Measurements from ENCODE around the gene BTG2. TPM values are rescaled to one million over a fixed set of nuclear protein-coding genes. Genes with fewer than 3 reads are reported as not detected.
"Not testable (repeated sequence)": the region's sequence is repeated elsewhere in the genome, so short reads cannot be mapped to it uniquely, and the experiment has no call there.

Gene BTG2, protein sequence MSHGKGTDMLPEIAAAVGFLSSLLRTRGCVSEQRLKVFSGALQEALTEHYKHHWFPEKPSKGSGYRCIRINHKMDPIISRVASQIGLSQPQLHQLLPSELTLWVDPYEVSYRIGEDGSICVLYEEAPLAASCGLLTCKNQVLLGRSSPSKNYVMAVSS
- 7.2 and 8.7 TPM in 2 replicates for total RNA-seq (2014; rRNA removed; shearing (Covaris generic))

DNA sequence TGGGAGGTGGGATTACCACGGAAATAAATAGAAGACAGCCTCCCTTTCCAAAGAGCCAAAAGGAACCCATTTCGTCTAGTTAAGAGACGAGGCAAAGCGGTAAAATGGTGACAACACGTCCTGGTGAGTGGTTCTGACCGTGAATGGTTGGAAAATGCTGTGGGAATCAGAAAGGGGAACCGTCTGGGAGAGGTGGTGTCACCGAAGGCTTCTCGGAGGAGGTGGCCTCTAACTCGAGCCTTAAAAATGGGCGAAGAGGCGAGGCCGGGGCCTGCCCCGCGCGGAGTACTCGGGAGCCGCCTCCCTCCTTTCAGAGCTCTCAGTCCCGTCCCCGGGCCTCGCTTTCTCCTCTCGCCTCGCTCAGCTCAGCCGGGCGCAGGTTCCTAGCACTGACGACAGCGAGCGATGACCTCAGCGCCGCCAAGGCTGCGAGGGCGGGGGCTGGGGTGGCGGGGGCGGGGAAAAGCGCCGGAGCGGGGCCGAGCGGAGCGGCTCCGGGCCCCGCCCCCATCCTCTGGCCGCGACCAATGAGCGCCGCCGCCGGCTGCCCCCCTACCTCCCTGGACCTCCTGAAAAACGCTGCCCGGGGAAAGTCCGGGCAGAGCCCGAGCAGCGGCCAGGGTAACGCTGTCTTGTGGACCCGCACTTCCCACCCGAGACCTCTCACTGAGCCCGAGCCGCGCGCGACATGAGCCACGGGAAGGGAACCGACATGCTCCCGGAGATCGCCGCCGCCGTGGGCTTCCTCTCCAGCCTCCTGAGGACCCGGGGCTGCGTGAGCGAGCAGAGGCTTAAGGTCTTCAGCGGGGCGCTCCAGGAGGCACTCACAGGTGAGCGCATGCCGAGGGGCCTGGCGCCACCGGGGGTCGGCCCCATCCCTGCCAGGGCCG, at the start of gene BTG2:
Gene BTG2, plus strand, starts transcription at position 601 of the 890 bp plus-strand sequence. Its CDS starts 88 bp downstream, at position 689.
- peak; percentile 99 for DNase-seq
- Histone ChIP-seq H3K27me3 (ENCODE audit: control insufficient read depth, insufficient read depth, low read length) (peaks cover 77% of the 10 kb centered on the region), H3K4me3 (ENCODE audit: insufficient read depth, low read depth, low read length) (peak within 1 kb of the TSS; percentile 69), H3K36me3 (replicated peaks; ENCODE audit: control insufficient read depth, insufficient read depth, low read length) (no peaks in the 10 kb centered on the region)

DNA sequence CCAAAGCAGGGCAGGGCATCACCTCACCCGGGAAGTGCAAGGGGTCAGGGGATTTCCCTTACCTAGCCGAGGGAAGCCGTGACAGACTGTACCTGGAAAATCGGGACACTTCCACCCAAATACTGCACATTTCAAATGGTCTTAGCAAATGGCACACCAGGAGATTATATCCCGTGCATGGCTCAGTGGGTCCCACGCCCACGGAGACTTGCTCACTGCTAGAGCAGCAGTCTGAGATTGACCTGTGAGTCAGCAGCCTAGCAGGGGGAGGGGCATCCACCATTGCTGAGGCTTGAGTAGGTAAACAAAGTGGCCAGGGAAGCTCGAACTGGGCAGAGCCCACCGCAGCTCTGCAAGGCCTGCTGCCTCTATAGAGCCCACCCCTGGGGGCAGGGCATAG, 48.7 kb upstream of the BTG2 start:
- not testable (repeated sequence) for H3K4me3 ChIP-seq (ENCODE audit: insufficient read depth, low read depth, low read length); H3K27me3 ChIP-seq (ENCODE audit: control insufficient read depth, insufficient read depth, low read length); H3K36me3 ChIP-seq (replicated peaks; ENCODE audit: control insufficient read depth, insufficient read depth, low read length); DNase-seq

DNA sequence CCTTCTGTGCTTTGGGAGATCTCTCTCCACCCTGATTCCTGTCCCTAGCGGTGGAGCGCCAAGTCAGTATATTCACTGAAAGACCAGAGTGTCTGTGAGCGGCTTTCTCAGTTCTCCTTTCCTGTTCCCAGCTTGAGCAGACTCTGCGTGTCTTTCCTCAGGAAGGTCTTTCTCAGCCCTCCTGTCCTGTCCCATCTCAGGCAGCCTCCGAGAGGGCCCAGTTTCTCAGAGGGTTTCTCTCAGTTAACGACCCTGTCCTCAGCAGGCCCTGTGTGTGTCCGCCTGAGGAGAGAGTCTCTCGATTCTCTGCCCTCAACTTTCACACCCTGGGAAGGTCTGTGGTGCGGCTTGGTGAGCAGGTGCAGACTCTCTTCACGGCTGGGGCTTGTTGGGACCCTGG, 41.8 kb upstream of the BTG2 start:
- H3K27me3 ChIP-seq (ENCODE audit: control insufficient read depth, insufficient read depth, low read length), result peaks cover 2% of the 10 kb centered on the region; the same call in 1 of the 2 replicates
- no peak for DNase-seq
- no peaks in the 10 kb centered on the region for H3K36me3 ChIP-seq (replicated peaks; ENCODE audit: control insufficient read depth, insufficient read depth, low read length)
- H3K4me3 ChIP-seq (ENCODE audit: insufficient read depth, low read depth, low read length), result no peak overlapping the region

- Histone ChIP-seq H3K36me3 (replicated peaks; ENCODE audit: control insufficient read depth, insufficient read depth, low read length) (no peaks in the 10 kb centered on the region), H3K27me3 (ENCODE audit: control insufficient read depth, insufficient read depth, low read length) (peaks cover 2% of the 10 kb centered on the region; the same call in 1 of the 2 replicates), H3K4me3 (ENCODE audit: insufficient read depth, low read depth, low read length) (no peak overlapping the region)
- DNase-seq, result no peak
These were observed 41.2 kb upstream of the BTG2 start for GRCh38 chr1:203264052-203264501.

DNA sequence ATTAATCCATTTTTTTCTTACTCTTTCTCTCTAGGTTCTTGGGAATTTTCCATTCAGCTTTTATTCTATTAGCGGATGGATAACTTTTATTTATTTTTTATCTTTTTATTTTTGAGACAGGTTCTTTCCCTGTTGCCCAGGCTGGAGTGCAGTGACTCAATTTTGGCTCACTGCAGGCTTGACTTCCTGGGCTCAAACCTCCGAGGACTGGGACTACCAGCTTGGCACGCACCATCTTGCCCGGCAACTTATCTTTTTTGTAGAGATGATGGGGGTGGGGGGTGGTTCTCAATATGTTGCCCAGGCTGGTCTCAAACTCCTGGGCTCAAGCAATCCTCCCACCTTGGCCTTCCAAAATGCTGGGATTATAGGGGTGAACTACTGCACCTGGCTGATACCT, 39.8 kb upstream of the BTG2 start:
- peaks cover 2% of the 10 kb centered on the region; the same call in 1 of the 2 replicates for H3K27me3 ChIP-seq (ENCODE audit: control insufficient read depth, insufficient read depth, low read length)
- H3K4me3 ChIP-seq (ENCODE audit: insufficient read depth, low read depth, low read length), result no peak overlapping the region
- H3K36me3 ChIP-seq (replicated peaks; ENCODE audit: control insufficient read depth, insufficient read depth, low read length), result no peaks in the 10 kb centered on the region
- no peak for DNase-seq

DNA sequence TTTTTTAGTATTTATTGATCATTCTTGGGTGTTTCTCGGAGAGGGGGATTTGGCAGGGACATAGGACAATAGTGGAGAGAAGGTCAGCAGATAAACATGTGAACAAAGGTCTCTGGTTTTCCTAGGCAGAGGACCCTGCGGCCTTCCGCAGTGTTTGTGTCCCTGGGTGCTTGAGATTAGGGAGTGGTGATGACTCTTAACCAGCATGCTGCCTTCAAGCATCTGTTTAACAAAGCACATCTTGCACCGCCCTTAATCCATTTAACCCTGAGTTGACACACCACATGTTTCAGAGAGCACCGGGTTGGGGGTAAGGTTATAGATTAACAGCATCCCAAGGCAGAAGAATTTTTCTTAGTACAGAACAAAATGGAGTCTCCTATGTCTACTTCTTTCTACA, 39.2 kb upstream of the BTG2 start:
- DNase-seq; H3K27me3 ChIP-seq (ENCODE audit: control insufficient read depth, insufficient read depth, low read length); H3K36me3 ChIP-seq (replicated peaks; ENCODE audit: control insufficient read depth, insufficient read depth, low read length); H3K4me3 ChIP-seq (ENCODE audit: insufficient read depth, low read depth, low read length): not testable (repeated sequence)

- Histone ChIP-seq H3K27me3 (ENCODE audit: control insufficient read depth, insufficient read depth, low read length) (peaks cover 4% of the 10 kb centered on the region; the same call in 1 of the 2 replicates), H3K4me3 (ENCODE audit: insufficient read depth, low read depth, low read length) (peak overlapping the region; percentile 64), H3K36me3 (replicated peaks; ENCODE audit: control insufficient read depth, insufficient read depth, low read length) (no peaks in the 10 kb centered on the region)
- DNase-seq, result peak; percentile 86
These were observed 37.9 kb upstream of the BTG2 start for GRCh38 chr1:203267347-203267846.

DNA sequence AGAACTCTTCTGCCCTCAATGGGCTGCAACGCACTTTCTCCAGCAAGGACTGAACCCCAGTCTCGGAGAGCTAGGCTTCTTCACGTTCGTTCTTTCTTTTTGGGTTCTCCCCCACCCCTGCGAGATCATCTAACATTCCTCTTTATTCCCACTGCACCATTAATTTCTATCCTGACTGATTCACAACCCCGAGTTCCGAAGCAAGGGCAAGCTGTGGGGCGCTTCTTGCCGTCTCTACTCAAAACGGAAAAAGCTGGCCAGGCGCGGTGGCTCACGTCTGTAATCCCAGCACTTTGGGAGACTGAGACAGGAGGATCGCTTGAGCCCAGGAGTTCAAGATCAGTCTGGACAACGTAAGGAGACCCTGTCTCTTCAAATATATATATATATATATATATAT, 37.4 kb upstream of the BTG2 start:
- Histone ChIP-seq H3K36me3 (replicated peaks; ENCODE audit: control insufficient read depth, insufficient read depth, low read length) (no peaks in the 10 kb centered on the region), H3K27me3 (ENCODE audit: control insufficient read depth, insufficient read depth, low read length) (peaks cover 9% of the 10 kb centered on the region), H3K4me3 (ENCODE audit: insufficient read depth, low read depth, low read length) (peak overlapping the region; percentile 64)
- DNase-seq, result no peak

- Histone ChIP-seq H3K4me3 (ENCODE audit: insufficient read depth, low read depth, low read length) (no peak overlapping the region), H3K27me3 (ENCODE audit: control insufficient read depth, insufficient read depth, low read length) (peaks cover 18% of the 10 kb centered on the region), H3K36me3 (replicated peaks; ENCODE audit: control insufficient read depth, insufficient read depth, low read length) (no peaks in the 10 kb centered on the region)
- DNase-seq, result peak; percentile 80
These were observed 36.2 kb upstream of the BTG2 start for GRCh38 chr1:203268901-203269653.

DNA sequence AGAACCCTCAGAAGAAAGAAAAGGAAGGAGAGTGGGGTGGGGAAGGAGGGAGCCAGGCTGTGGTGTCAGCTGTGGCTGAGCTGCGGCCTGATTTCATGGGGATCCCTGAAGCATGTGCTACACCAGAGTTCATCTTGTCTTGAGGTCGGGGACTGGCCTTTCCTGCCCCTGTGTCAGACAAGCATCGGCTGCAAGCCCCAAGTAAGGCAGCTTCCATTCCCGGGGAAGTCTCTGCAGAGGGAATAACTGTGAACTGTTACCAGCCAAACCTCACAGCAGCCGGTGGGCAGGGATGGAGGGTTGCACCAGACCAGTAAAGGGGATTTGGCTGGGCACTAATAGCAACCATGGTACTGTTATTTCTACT, 35.7 kb upstream of the BTG2 start:
- no peak for DNase-seq

GRCh38 chr1:203270448-203270847, 34.9 kb upstream of the BTG2 start:
- peaks cover 23% of the 10 kb centered on the region for H3K27me3 ChIP-seq (ENCODE audit: control insufficient read depth, insufficient read depth, low read length)
- DNase-seq, result no peak
- no peaks in the 10 kb centered on the region for H3K36me3 ChIP-seq (replicated peaks; ENCODE audit: control insufficient read depth, insufficient read depth, low read length)
- no peak overlapping the region for H3K4me3 ChIP-seq (ENCODE audit: insufficient read depth, low read depth, low read length)

More for the DNA sequence above, 35.7 kb upstream of the BTG2 start:
- Histone ChIP-seq H3K4me3 (ENCODE audit: insufficient read depth, low read depth, low read length) (no peak overlapping the region), H3K27me3 (ENCODE audit: control insufficient read depth, insufficient read depth, low read length) (peaks cover 20% of the 10 kb centered on the region), H3K36me3 (replicated peaks; ENCODE audit: control insufficient read depth, insufficient read depth, low read length) (no peaks in the 10 kb centered on the region)

GRCh38 chr1:203271018-203271743, 34.1 kb upstream of the BTG2 start:
- H3K4me3 ChIP-seq (ENCODE audit: insufficient read depth, low read depth, low read length), result no peak overlapping the region
- peak; percentile 52 for DNase-seq
- peaks cover 26% of the 10 kb centered on the region for H3K27me3 ChIP-seq (ENCODE audit: control insufficient read depth, insufficient read depth, low read length)
- no peaks in the 10 kb centered on the region for H3K36me3 ChIP-seq (replicated peaks; ENCODE audit: control insufficient read depth, insufficient read depth, low read length)

DNA sequence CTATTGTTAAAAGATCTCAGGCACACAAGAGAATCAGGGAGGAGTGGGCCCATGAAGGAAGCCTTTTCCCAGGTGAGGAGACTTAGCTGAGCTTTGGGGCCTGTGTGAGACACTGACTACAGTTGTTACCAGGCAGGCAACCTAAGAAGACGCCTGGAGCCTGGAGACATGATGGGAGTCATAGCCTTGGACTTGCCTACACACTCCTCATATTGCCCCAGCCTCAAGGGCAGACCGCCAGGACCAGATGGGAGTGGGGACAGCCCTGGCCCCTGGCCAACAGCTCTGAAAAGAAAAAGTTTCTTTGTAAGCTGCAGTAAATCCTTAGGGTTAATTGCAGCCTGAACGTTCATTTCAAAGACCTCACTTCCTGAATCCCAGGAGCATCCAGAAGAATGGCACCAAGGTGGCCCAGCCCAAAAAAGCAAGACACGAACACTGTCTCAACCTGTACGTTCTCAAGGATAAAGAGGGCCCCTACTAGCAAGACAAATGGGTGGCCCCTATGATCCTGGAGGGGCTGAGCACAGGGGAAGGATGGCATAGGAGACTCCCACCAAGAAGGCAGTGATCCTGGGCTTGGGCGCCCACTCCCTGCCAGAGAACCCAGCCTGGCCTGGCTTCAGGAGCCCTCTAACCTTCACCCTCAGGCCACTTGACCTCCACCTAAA, 33.2 kb upstream of the BTG2 start:
- H3K27me3 ChIP-seq (ENCODE audit: control insufficient read depth, insufficient read depth, low read length), result peaks cover 26% of the 10 kb centered on the region
- DNase-seq, result no peak
- H3K4me3 ChIP-seq (ENCODE audit: insufficient read depth, low read depth, low read length), result no peak overlapping the region
- no peaks in the 10 kb centered on the region for H3K36me3 ChIP-seq (replicated peaks; ENCODE audit: control insufficient read depth, insufficient read depth, low read length)
